Trophoblast cell (in vitro differentiated cells and primary cell): ENCODE results near the gene JSRP1.

Experiments used
- DNase-seq, 2 donors: peaks; one replicate each; pipeline ENCODE4 v3.0.0-alpha.2; 2016
- H2AFZ ChIP-seq: 2 replicates; pipeline ENCODE4 v1.6.1; 2013; ENCODE audit warnings: low read length, moderate library complexity, mild to moderate bottlenecking; ENCODE audit not compliant: insufficient read depth, poor library complexity
- H2AK5ac ChIP-seq: 2 replicates; pipeline ENCODE4 v1.6.1; 2013; ENCODE audit warnings: mild to moderate bottlenecking, low read length
- H2BK120ac ChIP-seq: 2 replicates; pipeline ENCODE4 v1.6.1; 2013; ENCODE audit warnings: low read length, mild to moderate bottlenecking, moderate library complexity; ENCODE audit not compliant: insufficient read depth, poor library complexity
- H2BK12ac ChIP-seq: 2 replicates; pipeline ENCODE4 v1.6.1; 2013; ENCODE audit warnings: mild to moderate bottlenecking, low read length, moderate library complexity
- H2BK5ac ChIP-seq: 2 replicates; pipeline ENCODE4 v1.6.1; 2013; ENCODE audit warnings: low read length, low read depth, moderate library complexity, mild to moderate bottlenecking; ENCODE audit not compliant: poor library complexity
- H3K14ac ChIP-seq: 2 replicates; pipeline ENCODE4 v1.6.1; 2013; ENCODE audit warnings: mild to moderate bottlenecking, low read length
- H3K18ac ChIP-seq: 2 replicates; pipeline ENCODE4 v1.6.1; 2013; ENCODE audit warnings: mild to moderate bottlenecking, low read length
- H3K23ac ChIP-seq: 2 replicates; pipeline ENCODE4 v1.6.1; 2013; ENCODE audit warnings: low read length
- H3K27ac ChIP-seq: 2 replicates; pipeline ENCODE4 v1.5.1; 2013; ENCODE audit warnings: low read depth, mild to moderate bottlenecking, inconsistent platforms, low read length, moderate library complexity
- H3K27me3 ChIP-seq: 2 replicates; pipeline ENCODE4 v1.6.1; 2013; ENCODE audit warnings: inconsistent platforms, mild to moderate bottlenecking, low read length, moderate library complexity; ENCODE audit not compliant: insufficient read depth
- H3K36me3 ChIP-seq, 2 experiments: 1 replicate in 1 of 2; 2 replicates in 1 of 2; pipeline ENCODE4 v1.6.1; 2013; ENCODE audit warnings: low read length in 2 of 2, mild to moderate bottlenecking in 2 of 2, moderate library complexity in 1 of 2; ENCODE audit not compliant: insufficient read depth in 2 of 2, control insufficient read depth in 1 of 2
- H3K4ac ChIP-seq: 2 replicates; pipeline ENCODE4 v1.6.1; 2013; ENCODE audit warnings: low read depth, mild to moderate bottlenecking, low read length, moderate library complexity
- H3K4me1 ChIP-seq, 2 experiments: 1 replicate in 1 of 2; 2 replicates in 1 of 2; pipeline ENCODE4 v1.6.1; 2013; ENCODE audit warnings: low read length in 2 of 2, mild to moderate bottlenecking in 2 of 2, moderate library complexity in 1 of 2; ENCODE audit not compliant: insufficient read depth in 2 of 2, control insufficient read depth in 1 of 2
- H3K4me2 ChIP-seq: 2 replicates; pipeline ENCODE4 v1.6.1; 2013; ENCODE audit warnings: inconsistent platforms, mild to moderate bottlenecking, low read length, moderate library complexity
- H3K4me3 ChIP-seq: 2 replicates; pipeline ENCODE4 v1.5.1; 2013; ENCODE audit warnings: mild to moderate bottlenecking, low read depth, low read length, inconsistent platforms
- H3K79me1 ChIP-seq: one replicate; pipeline ENCODE4 v1.6.1; 2013; ENCODE audit warnings: low read length
- H3K79me2 ChIP-seq: 2 replicates; pipeline ENCODE4 v1.6.1; 2013; ENCODE audit warnings: low read length, mild to moderate bottlenecking; ENCODE audit not compliant: control insufficient read depth, insufficient read depth, poor library complexity
- H3K9ac ChIP-seq: 2 replicates; pipeline ENCODE4 v1.6.1; 2013; ENCODE audit warnings: mild to moderate bottlenecking, low read length
- H3K9me3 ChIP-seq: 2 replicates; pipeline ENCODE4 v1.6.1; 2013; ENCODE audit warnings: low read depth, mild to moderate bottlenecking, control low read depth, inconsistent platforms, low read length; ENCODE audit not compliant: insufficient read depth
- H4K12ac ChIP-seq: 2 replicates; pipeline ENCODE4 v1.6.1; 2013; ENCODE audit warnings: low read depth, mild to moderate bottlenecking, low read length, moderate library complexity
- H4K8ac ChIP-seq: 2 replicates; pipeline ENCODE4 v1.6.1; 2013; ENCODE audit warnings: low read depth, mild to moderate bottlenecking, low read length, moderate library complexity
- H4K91ac ChIP-seq: one replicate; pipeline ENCODE4 v1.6.1; 2013; ENCODE audit warnings: low read depth, mild to moderate bottlenecking, low read length, moderate library complexity
- WGBS: extraction: QIAGEN DNeasy Blood & Tissue Kit; methylation state at CpG from one replicate; pipeline ENCODE4 v1.1.7; 2013; ENCODE audit warnings: missing lambda C conversion rate; ENCODE audit not compliant: insufficient read length, insufficient coverage; ENCODE audit errors: extremely low coverage; 5-methylcytosine and 5-hydroxymethylcytosine counted together

Gene JSRP1

GRCh38 chr19:2268480-2268830, 12.2 kb upstream of the JSRP1 start:
- H3K23ac ChIP-seq = no peak overlapping the region
- H3K36me3 ChIP-seq = peaks cover 20 to 21% of the 10 kb centered on the region in 2 experiments
- no peaks in the 10 kb centered on the region for H3K9me3 ChIP-seq
- H3K4me3 ChIP-seq = no peak overlapping the region
- no peak overlapping the region for H2AFZ ChIP-seq
- H2BK12ac ChIP-seq = no peak overlapping the region
- H2AK5ac ChIP-seq = no peak overlapping the region
- no peak overlapping the region for H3K9ac ChIP-seq
- no peak overlapping the region for H4K12ac ChIP-seq
- DNase-seq = peak in 1 of 2 donors; percentile 76
- peaks cover 5 to 10% of the 10 kb centered on the region in 2 experiments for H3K4me1 ChIP-seq
- H3K79me2 ChIP-seq = peaks cover 27% of the 10 kb centered on the region
- H4K8ac ChIP-seq = no peak overlapping the region
- H3K4ac ChIP-seq = no peak overlapping the region
- H3K79me1 ChIP-seq = peaks cover 19% of the 10 kb centered on the region
- H4K91ac ChIP-seq = no peak overlapping the region
- H3K18ac ChIP-seq = no peak overlapping the region
- H3K4me2 ChIP-seq = no peak overlapping the region
- H3K27me3 ChIP-seq = no peaks in the 10 kb centered on the region
- H3K27ac ChIP-seq = no peak overlapping the region
- no CpG with 5 or more reads among the region's 4 CpGs for WGBS
- H2BK120ac ChIP-seq = no peak overlapping the region
- no peak overlapping the region for H3K14ac ChIP-seq
- H2BK5ac ChIP-seq = no peak overlapping the region

- WGBS = no CpG with 5 or more reads among the region's 18 CpGs
- H3K4ac ChIP-seq = no peak overlapping the region
- no peak overlapping the region for H4K12ac ChIP-seq
- no peak overlapping the region for H2BK5ac ChIP-seq
- no peak overlapping the region for H3K9ac ChIP-seq
- peak overlapping the region; percentile 6 for H3K4me3 ChIP-seq
- peaks cover 0 to under 1% of the 10 kb centered on the region in 2 experiments for H3K4me1 ChIP-seq
- H3K27ac ChIP-seq = no peak overlapping the region
- H3K23ac ChIP-seq = no peak overlapping the region
- no peak overlapping the region for H3K14ac ChIP-seq
- peak in 1 of 2 donors; percentile 35 for DNase-seq
- H2BK12ac ChIP-seq = no peak overlapping the region
- H2AFZ ChIP-seq = no peak overlapping the region
- no peak overlapping the region for H3K4me2 ChIP-seq
- no peak overlapping the region for H4K8ac ChIP-seq
- H3K79me2 ChIP-seq = peaks cover 19% of the 10 kb centered on the region
- peaks cover 2 to 3% of the 10 kb centered on the region in 2 experiments for H3K36me3 ChIP-seq
- no peak overlapping the region for H4K91ac ChIP-seq
- H3K18ac ChIP-seq = no peak overlapping the region
- no peaks in the 10 kb centered on the region for H3K9me3 ChIP-seq
- no peaks in the 10 kb centered on the region for H3K27me3 ChIP-seq
- H2AK5ac ChIP-seq = no peak overlapping the region
- peaks cover 18% of the 10 kb centered on the region for H3K79me1 ChIP-seq
- H2BK120ac ChIP-seq = no peak overlapping the region
These were observed 10.2 kb upstream of the JSRP1 start for GRCh38 chr19:2266183-2266993.

- no peak overlapping the region for H3K14ac ChIP-seq
- no peaks in the 10 kb centered on the region for H3K79me2 ChIP-seq
- no peak overlapping the region for H2AK5ac ChIP-seq
- H2BK12ac ChIP-seq = no peak overlapping the region
- peak in 1 of 2 donors; percentile 55 for DNase-seq
- H4K8ac ChIP-seq = no peak overlapping the region
- no peak overlapping the region for H3K27ac ChIP-seq
- no peak overlapping the region for H2BK120ac ChIP-seq
- peaks cover 2% of the 10 kb centered on the region for H3K9me3 ChIP-seq
- no peak overlapping the region for H3K23ac ChIP-seq
- H4K91ac ChIP-seq = no peak overlapping the region
- no CpG with 5 or more reads among the region's 7 CpGs for WGBS
- H3K4me3 ChIP-seq = no peak overlapping the region
- no peak overlapping the region for H3K4ac ChIP-seq
- H4K12ac ChIP-seq = no peak overlapping the region
- no peaks in the 10 kb centered on the region for H3K27me3 ChIP-seq
- H3K4me1 ChIP-seq = no peaks in the 10 kb centered on the region
- H2BK5ac ChIP-seq = no peak overlapping the region
- no peaks in the 10 kb centered on the region for H3K36me3 ChIP-seq
- H3K79me1 ChIP-seq = no peaks in the 10 kb centered on the region
- H2AFZ ChIP-seq = no peak overlapping the region
- H3K4me2 ChIP-seq = no peak overlapping the region
- no peak overlapping the region for H3K18ac ChIP-seq
- H3K9ac ChIP-seq = no peak overlapping the region
These were observed 5.4 kb upstream of the JSRP1 start for GRCh38 chr19:2261438-2262172.

GRCh38 chr19:2260341-2260805, 4.2 kb upstream of the JSRP1 start:
- Histone ChIP-seq H3K79me1 (no peaks in the 10 kb centered on the region), H2AFZ (no peak overlapping the region), H3K27me3 (no peaks in the 10 kb centered on the region), H3K4me1 (no peaks in the 10 kb centered on the region), H4K8ac (no peak overlapping the region), H4K12ac (no peak overlapping the region), H2BK120ac (no peak overlapping the region), H3K79me2 (no peaks in the 10 kb centered on the region), H2BK12ac (no peak overlapping the region), H4K91ac (no peak overlapping the region), H2BK5ac (no peak overlapping the region), H3K4me2 (no peak overlapping the region), H3K4ac (no peak overlapping the region), H3K4me3 (no peak overlapping the region), H3K14ac (no peak overlapping the region), H3K9ac (no peak overlapping the region), H3K27ac (no peak overlapping the region), H3K36me3 (no peaks in the 10 kb centered on the region), H2AK5ac (no peak overlapping the region), H3K18ac (no peak overlapping the region), H3K9me3 (peaks cover 2% of the 10 kb centered on the region), H3K23ac (no peak overlapping the region)
- DNase-seq = no peak
- WGBS = no CpG with 5 or more reads among the region's 11 CpGs
